ENCODE results near the gene PRKCE.

The PRKCE gene

GRCh38 chr2:45919160-45919650, 267.7 kb downstream of the PRKCE start:
- no peak for DNase-seq

GRCh38 chr2:45919711-45920111, 268.2 kb downstream of the PRKCE start:
- DNase-seq: no peak

- DNase-seq: no peak
Measured at GRCh38 chr2:45921921-45922320, 270.4 kb downstream of the PRKCE start.

DNA sequence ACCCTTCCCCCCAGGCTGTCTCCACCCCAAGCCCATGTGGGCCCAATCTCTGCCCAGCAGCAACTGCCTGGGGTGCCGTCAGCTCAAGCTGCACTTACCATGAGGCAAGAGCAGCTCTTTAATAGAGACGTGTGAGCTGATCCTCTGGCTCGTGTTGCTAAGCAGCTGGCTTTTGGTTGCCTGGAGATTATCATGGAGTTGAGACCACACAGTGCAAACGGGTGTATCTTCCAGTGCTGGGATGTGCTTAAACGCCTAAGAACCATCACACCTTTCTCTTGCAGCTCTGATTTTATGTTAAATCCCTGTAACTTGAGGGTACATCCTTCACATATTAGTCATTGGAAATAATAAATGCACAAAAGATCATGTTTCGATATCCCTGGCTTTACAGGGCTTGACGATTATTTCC, 271.1 kb downstream of the PRKCE start:
- DNase-seq: no peak

GRCh38 chr2:45923701-45924100, 272.2 kb downstream of the PRKCE start:
- no peak for DNase-seq

DNA sequence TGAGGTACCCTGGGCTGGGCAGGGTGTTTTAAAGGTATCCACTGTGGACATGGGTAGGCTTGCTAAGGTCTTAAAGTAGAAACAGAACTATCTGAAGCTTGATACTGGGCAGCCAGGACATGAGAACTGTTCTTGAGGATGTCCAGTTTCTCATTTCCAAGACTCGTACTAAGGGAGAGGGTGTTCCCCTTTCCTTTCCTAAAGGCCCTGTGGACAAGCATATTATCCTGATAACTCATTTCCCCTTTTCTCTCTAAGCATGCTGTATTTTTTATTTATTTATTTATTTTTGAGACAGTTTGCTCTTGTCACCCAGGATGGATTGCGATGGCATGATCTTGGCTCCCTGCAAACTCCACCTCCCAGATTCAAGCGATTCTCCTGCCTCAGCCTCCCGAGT, 273.6 kb downstream of the PRKCE start:
- no peak for DNase-seq

GRCh38 chr2:45925636-45926366, 274.3 kb downstream of the PRKCE start:
- no peak for DNase-seq

DNA sequence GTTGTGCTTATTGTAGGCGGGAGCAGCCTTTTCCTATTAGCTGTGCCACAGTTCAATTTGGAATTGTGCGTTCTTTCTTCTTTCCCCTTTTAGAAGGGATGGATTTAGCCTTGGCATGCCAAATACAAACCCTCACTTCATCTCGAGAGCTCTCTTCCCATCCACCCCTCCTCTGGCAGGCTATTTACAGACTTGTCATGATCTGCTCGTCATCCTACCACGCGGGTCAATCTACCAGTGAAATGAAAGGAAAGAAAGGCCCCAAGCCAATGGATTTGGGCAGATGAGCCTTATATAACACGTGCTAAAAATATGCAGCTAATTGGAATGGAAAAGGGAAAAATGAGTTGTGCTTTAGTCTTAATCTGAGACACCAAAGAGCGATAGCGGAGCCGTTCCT, 277.5 kb downstream of the PRKCE start:
- DNase-seq: no peak

DNA sequence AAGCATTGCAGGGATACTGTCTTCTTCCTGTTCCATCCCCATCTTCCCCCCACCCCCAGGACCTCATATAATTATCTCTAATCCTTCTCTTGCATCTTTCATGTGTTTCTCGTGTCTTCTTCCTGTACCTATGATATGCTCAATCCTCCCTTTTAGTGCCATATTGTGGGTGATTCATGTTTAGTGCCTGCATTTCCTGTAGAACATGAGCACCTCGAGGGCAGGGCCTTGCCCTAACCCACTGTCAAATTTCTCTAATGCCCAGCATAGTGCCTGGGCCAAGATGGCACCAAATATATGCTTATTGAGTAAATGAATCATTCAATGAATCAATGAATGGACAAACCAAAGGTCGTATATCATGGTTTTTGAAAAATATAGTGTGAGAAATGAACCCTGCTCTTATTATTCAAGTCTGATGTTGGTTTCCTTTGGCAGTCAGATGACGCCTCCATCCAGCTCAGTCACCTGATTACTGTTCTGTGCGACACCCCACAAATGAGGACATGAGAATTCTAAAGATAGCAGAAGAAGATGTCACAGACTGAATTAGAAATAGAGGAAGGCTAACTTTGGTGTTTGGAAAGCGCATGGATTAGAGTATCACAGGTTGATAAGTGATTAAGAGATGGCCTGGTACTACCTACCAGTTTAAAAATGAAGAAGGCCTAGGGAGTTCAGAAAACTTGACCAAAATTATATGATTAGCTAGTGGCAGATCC, 278.4 kb downstream of the PRKCE start:
- DNase-seq: peak in 1 of 2 donors; percentile 47

GRCh38 chr2:45930396-45930792, 278.9 kb downstream of the PRKCE start:
- DNase-seq: no peak

- DNase-seq: no peak
Measured at GRCh38 chr2:45932278-45932975, 281.0 kb downstream of the PRKCE start.

DNA sequence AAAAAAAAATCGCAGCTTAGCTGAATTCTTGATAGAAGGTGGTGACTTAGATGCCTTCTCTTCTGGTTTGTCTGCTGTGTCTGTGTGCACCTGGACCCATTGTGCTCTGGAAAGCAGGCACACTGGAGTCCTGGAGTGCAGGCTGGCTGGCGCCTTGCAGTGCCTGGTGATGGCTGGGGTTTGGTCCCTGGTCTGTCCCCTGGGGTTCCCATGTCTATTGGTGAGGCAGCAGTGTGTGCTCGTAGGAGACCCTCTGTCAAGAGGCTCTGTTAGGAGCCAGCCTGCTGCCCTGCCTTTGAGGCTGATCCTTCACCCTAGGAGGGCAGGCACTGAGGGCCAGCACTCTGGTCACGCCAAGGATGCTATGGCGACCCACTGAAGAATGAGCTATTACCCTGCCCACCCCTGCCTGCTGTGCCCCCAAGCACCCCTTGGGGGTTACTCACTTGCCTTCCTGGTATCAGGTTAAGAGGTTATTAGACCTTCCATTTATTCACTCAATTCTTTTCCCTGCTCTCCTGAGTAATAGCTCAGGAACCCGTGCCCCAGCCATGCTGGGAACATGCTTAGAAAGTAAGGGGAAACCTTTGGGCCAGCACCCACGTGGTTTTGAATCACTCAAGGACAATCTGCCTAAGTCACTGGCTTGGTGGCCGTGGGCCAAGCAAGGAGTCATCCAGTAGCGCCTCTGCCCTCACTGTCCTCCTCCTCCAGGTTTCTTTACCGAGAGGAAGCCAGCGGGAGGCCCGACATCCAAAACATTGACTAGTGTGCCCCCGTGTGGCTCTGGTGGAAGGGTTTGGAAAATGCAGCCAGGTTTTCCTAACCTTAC, 284.5 kb downstream of the PRKCE start:
- DNase-seq: peak; percentile 34 to 78

DNA sequence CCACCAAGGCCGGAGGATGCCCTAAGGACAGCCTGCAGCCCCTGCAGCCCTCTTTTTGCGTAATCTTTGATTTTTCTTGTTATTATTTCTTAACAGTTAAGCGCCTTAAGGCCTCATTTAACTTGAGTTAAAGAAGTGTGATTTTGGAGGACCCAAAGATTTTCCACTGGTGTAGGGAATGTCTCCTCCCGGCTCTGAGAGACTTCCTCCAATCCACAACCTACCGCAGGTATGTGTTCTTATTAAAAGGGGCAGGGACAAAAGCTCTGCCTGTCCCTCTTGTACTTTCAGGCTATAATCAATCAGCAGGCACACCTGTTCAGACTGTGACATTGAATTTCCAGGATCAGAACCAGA, 285.1 kb downstream of the PRKCE start:
- DNase-seq: no peak

DNA sequence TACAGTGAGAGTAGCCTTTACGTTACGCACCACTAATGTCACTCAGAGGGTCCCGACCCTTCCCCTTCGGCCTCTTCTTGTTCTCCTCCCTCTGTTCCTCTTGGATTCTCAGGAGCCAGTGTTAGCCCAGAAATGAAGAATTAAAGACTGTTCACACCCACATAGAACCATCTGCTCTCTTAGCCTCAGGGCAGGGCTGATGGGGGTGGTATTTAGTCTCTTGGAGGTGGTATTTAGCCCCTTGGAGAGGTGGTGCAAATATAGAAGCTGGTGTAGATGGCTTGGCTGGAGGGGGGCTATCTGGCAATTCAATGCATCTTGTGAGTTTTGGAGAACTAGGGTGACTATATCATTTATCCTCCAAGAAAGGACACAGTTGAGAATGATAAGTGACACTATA, 286.5 kb downstream of the PRKCE start:
- DNase-seq: no peak

DNA sequence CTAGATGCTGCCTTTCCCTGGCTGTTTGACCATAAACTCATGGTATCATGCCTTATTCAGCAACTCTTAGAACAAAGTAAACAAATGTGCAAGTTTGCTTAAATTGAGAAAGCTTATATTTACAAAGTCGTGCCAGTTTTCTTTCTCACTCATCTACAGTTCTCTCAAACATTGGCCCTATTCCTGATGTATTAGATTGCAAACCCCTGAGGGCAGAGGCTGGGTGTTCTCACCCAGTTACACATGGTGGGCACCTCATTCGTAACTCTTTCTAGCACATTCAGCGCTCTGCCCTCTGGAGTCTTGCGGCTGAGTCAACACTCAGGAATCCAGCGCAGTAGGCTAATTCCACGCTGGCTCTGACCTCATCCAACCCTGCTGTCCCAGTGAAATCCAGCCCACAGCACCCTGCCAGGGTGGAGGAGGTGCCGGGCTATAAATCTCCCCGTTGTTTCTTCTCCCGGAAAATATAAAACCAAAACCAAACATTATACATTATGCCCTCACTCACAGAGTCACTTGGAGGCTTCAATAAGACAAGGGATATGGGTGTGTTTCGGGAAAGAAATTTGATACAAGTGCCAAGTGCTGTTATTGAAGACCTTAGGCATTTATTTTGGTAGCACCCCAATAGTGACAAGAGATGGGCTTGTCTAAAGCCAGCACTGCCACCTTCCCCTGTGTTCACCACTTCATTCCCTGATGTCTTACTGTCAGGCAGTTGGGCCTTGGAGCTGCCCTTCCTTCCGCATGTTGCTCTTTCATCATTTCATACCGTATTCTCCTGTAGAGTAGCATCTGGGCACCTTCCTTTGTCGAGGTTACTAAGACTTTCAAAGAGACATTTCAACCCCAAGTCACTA, 287.4 kb downstream of the PRKCE start:
- DNase-seq: no peak

GRCh38 chr2:45941531-45942236, 290.2 kb downstream of the PRKCE start:
- DNase-seq: no peak

DNA sequence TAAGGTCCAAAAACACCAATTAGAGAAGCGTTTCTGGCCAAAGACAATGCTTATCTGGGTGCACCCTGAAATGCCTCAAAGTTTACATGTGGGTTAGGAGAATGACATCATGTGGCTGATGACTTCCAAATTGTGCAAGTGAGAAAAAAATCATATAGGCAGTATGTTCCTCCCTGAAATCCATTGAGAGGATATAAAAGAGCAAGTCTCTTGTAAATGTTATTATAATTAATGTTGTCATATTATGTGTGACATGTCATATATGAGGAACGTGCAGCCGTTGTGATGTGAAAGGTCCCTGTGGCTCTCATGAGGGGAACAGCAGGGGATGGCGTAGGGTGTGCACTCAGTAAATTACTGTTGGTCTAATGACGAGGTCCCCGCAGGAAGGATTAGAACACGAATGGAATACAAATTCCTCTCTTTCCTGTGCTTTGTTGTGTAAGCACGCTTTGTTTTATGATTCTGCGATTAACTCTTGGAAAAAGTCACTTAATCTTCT, 290.8 kb downstream of the PRKCE start:
- DNase-seq: no peak

DNA sequence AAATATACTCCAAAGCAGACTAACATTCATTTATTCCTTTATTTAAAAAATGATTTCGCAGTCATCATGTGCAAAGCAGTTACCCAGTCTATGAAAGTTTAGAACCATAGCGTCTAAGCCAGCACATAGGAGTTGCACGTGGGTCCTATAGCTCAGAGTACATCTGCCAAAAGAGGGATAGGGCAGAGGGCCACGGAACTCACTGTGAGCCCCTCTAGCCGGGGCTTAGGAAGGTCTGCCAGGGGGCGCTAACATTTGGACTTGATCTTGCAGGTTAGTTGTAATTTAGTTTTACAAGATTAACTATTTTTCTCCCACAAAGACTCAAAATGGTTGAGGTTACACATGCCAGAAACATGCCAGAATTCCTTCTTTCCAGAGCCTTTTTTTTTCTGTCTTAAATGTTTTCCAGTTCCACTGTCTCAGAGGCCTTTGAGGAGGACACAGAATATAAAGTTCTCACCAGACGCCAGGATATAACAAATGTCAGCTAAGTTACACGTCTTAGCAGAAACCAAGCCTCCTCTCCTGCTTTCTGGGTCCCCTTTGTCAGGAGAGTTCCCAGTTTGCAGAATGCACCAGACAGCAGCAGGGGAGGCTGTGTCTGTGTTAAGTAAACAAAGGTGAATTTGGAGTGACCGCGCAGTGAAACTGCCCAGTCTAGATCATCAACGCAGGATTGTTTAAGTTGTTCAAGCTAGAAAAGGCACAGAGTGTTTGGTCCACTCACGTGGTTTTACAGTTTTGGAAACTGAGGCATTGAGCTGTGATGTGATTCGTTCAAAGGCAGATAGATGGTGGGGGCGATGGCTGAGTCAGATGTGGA, 292.0 kb downstream of the PRKCE start:
- DNase-seq: no peak

- DNase-seq: no peak
Measured at GRCh38 chr2:45944074-45944473, 292.6 kb downstream of the PRKCE start.

- DNase-seq: no peak
Measured at GRCh38 chr2:45945302-45945717, 293.8 kb downstream of the PRKCE start.
